DMS 273 treated with DMSO at 0.1 percent for 48 hours (cell line): ENCODE results near the gene RHOH.

Experiments used
- DNase-seq: peaks from one replicate; lab custom pipeline; 2025; lab: John Stamatoyannopoulos, UW

RHOH gene

GRCh38 chr4:40295572-40295971 is 98.7 kb downstream of the RHOH start:
- no peak for DNase-seq
